CD1c-positive myeloid dendritic cell (primary cell): ENCODE results near the gene SFI1.
"Not testable (repeated sequence)": the region's sequence is repeated elsewhere in the genome, so short reads cannot be mapped to it uniquely, and the experiment has no call there.

ENCODE experiments used
- DNase-seq: peaks from one replicate; pipeline ENCODE4 v3.0.0-alpha.2; 2016; ENCODE audit errors: extremely low spot score

SFI1 gene

DNA sequence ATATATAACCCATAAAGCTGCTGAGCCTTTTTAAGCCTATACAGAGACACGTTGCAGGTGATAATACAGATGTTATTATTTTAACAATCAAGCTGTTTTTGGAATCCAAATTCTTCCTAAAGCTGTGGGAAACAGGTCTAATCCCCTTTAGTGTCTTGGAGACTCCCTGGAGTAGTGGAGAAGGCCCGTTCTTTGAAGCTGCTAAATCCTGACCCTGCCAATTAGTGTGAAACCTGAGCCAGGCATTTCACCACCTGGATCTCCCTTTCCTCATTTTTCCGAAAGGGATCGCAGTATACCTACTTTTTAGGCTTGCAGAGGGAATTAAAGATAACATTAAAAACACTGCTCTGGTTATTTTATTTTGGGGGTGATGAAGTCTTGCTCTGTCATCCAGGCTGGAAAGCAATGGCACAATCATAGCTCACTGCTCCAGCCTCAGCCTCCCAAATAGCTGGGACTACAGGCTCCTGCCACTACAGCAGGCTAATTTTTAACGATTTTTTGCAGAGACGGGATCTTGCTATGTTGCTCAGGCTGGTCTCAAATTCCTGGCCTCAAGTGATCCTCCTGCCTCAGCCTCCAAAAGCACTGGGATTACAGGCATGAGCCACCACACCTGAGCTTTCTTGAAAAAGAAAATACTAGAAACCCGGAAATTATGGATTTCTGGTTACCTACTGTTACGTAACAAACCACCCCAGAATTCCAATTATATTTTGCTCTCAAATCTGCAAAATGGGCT, 4.9 kb upstream of the SFI1 start:
- DNase-seq, result no peak

DNA sequence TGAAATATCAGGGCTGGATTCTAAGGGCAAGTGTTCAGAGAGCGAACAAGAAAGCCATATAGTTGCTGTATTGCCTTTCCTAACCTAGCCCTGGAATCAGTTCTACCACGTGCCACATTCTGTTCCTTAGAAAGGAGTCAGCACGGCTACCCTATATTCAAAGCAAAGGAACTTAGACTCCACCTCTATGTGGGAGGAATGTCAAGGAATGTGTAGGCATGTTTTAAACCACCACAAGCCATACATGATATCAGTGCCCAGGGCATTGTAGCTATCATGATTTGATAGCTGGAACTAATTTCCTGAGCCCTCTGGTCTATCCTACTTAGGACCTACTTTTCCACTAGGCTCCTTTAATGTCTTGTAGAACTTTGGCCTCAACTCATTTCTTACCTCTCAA, 4.2 kb upstream of the SFI1 start:
- DNase-seq, result peak; percentile 74

DNA sequence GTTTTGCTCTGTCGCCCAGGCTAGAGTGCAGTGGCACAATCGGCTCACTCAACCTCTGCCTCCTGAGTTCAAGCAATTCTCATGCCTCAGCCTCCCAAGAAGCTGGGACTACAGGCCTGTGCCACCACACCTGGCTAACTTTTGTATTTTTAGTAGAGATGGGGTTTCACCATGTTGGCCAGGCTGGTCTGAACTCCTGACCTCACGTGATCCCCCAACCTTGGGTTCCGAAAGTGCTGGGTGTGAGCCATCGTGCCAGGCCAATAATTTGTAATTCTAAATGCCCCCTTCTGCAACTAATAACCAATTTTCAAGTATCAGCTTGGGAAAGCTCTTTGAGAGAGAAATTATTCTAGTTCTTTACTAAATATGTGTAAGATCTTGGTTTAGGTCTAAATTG, 3.0 kb upstream of the SFI1 start:
- DNase-seq, result not testable (repeated sequence)

DNA sequence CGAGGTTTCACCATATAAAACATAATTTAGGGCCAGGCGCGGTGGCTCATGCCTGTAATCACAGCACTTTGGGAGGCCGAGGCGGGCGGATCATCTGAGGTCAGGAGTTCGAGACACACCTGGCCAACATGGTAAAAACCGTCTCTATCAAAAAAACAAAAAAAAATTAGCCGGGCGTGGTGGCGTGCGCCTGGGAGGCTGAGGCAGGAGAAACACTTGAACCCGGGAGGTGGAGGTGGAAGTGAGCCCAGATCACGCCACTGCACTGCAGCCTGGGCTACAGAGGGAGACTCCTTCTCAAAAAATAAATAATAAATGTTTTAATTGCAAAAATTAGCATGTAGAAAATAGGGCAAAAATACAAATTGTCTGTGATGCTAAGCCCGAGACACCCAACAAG, 993 bp upstream of the SFI1 start:
- DNase-seq, result no peak

DNA sequence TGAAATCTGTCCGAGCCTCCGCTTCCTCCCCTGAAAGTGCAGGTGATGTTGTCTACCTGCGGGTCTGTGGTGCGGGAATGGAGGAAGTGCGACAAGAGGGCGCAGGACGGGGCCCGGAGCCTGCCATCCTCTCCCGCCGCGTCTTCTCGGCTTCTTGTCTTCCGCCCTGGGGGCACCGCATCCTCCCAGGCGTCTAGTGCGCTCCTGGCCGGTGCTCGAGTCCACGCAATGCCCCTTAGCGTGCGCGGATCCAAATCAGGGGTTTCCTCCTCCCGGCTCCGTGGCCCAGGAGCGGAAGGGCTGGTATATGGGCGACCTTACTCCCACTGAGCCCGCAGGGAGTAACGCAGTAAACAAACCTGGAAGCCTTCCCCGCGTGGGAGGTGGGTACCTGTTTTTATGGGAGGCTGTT, 405 bp downstream of the SFI1 start:
- DNase-seq, result peak; percentile 53

DNA sequence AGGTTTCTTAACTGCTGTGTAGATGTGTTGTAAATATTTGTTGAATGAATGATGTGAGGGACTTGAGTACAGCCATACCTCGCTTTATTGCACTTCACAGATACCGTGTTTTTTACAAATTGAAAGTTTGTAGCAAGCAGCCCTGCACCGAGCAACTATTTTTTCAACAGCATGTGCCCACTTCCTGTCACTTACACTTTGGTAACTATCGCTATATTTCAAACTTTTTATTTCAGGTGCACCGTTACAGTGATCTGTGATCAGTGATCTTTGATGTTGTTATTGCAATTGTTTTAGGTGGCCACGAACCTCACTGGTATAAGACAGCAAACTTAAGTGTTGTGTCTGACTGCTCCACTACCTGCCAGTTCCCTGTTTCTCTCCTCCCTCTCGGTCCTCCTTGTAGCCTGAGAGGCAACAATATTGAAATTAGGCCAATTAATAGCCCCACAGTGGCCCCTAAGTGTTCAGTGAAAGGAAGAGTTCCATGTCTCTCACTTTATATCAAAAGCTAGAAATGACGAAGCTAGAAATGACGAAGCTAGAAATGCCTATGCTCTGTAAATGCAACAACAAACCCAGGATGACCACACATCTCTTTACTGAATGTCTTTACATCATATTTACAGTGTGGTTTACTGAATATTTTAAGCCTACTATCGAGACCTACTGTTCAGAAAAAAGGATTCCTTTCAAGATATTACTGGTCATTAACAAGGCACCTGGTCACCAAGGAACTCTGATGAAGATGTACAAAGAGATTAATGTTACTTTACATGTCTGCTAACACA, 1.0 kb downstream of the SFI1 start:
- no peak for DNase-seq

DNA sequence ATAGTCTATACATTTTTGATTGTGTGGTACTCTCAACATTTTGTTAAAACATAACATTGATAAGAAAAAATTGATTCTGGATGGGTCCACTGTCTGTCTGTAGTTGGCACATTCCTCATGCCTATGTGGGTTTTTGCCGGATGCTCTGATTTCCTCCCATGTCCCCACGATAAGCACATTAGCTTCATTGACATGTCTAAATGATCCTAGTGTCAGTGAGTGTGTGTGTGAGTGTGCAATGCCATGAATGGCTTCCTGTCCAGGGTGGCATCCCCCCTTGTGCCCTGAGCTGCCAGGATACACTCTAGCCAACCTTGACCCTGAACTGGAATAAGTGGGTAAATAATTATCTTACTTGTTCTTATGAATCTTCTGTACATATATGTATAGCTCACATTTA, 5.4 kb downstream of the SFI1 start:
- no peak for DNase-seq

DNA sequence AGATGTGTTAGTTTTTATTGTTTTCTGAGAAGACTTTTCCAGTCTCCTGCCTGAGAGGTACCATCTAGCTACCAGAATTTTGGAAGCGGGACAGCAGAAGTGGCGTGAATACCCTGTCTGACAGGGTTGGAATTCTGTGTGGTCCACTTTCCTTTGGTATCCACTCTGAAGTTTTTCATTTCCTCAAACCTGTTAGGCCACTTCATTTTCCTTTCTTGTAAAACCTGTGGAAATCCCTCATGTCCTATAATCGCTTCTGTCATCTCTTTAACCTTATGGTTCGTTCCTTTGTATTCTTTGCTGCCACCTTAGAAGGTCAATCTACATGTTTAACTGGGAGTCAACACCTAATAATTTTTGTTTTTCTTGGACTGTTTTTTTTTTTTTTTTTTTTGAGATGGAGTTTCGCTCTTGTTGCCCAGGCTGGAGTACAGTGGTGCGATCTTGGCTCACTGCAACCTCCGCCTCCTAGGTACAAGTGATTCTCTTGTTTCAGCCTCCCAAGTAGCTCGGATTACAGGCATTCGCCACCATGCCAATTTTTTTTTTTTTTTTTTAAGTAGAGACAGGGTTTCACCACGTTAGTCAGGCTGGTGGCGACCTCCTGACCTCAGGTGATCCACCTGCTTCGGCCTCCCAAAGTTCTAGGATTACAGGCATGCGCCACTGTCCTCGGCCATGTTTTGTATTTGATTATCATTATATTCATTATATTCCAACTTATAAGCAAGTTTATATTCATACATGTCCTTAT, 7.1 kb downstream of the SFI1 start:
- DNase-seq, result no peak

DNA sequence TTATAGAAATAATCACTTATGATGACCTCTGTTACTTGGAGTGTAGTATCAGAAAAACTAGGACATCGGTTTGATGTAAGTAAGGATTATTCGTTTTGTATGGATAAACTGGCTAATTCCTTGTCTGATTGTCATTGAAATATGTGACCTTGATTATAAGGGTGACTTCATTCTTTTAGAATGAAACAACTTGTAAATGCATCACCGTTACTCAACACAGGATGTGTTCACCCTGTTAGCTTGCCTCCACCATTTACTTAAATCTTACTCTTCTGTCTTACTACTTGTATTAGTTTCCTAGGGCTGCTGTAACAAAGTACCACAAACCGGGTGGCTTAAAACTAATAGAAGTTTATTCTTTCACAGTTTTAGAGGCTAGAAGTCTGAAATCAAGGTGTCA, 7.9 kb downstream of the SFI1 start:
- no peak for DNase-seq

DNA sequence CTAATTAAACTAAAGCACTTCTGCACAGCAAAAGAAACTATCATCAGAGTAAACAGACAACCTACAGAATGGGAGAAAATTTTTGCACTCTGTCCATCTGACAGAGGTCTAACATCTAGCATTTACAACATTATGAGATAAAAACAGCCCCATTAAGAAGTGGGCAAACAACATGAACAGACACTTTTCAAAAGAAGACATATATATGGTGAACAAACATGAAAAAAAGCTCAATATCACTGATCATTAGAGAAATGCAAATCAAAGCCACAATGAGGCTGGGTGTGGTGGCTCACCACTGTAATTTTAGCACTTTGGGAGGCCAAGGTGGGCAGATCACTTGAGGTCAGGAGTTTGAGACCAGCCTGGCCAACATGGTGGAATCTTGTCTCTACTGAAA, 11.2 kb downstream of the SFI1 start:
- not testable (repeated sequence) for DNase-seq

DNA sequence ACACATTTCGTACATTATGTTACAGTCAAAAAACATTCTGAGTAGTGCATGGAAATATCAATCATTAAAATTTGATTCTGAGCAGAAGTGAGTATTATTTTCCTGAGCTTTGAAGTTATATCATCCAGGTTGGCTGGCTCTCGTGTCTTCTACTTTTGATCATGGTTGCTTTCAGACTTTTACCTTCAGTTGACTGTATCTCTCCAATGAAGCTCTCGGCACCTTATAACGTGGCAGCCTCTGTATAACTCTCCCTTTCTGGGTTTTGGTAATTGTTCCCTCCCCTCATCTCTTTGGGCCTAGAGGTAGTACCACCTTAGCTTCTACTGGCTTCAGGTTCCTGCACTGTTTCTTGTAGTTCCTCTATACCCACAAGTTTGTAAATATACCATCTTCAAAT, 12.2 kb downstream of the SFI1 start:
- DNase-seq, result no peak

DNA sequence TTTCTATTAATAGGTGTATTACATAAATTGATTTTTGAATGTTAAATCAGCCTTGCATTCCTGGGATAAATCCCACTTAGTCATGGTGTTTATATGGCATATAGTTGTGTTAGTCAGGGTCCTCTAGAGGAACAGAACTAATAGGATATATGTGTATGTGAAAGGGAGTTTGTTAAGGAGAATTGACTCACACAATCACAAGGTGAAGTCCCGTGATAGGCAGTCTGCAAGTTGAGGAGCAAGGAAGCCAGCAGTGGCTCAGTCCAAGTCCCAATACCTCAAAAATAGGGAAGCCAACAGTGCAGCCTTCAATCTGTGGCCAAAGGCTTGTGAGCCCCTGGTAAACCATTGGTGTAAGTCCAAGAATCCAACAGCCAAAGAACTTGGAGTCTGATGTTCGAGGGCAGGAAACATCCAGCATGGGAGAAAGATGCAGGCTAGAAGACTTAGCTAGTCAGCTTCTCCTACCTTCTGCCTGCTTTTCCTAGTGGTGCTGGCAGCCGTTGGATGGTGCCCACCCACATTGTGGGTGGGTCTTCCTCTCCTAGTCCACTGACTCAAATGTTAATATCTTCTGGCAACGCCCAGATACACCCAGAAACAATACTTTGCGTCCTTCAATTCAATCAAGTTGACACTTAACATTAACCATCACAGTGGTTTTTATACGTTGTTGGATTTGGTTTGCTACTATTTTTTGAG, 12.9 kb downstream of the SFI1 start:
- DNase-seq, result no peak

DNA sequence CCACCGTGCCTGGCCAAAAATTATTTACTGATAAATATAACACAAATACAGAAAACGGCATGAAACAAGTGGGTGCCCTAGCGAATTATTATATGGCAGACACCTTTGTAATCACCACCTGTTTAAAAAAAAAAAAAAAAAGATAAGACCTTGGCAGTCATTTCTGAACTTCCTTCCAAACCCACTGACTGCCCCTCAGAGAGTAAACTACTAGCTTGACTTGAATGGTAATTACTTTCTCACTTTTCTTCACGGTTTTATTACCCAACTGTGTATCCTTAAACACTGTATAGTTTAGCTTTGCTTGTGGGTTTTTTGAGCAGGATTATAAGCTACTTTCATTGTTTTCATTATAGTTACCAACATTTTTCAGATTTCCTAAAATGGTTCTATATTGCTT, 23.7 kb downstream of the SFI1 start:
- no peak for DNase-seq

DNA sequence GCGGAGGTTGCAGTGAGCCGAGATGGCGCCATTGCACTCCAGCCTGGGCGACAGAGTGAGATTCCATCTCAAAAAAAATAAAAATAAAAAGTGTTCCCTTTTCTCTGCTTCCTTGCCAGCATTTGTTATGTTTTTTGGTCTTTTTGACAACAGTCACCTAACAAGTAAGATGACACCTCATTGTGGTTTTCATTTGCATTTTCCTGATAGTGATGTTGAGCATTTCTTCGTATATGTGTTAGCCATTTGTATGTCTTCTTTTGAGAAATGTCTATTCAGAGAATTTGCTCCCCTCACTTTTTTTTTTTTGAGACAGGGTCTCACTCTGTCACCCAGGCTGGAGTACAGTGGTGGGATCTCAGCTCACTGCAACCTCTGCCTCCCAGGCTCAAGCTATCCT, 27.8 kb downstream of the SFI1 start:
- not testable (repeated sequence) for DNase-seq

DNA sequence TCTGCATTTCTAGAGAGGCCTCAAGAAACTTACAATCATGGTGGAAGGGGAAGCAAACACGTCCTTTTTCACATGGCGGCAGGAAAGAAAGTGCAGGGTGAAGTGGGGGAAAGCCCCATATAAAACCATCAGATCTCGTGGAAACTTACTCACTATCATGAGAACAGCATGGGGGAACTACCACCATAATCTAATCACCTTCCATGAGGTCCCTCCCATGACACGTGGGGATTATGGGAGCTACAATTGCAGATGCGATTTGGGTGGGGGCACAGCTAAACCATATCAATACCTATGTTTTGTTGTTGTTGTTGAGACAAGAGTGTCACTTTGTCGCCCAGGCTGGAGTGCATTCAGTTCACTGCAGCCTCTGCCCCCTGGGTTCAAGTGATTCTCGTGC, 29.9 kb downstream of the SFI1 start:
- DNase-seq, result peak; percentile 34

DNA sequence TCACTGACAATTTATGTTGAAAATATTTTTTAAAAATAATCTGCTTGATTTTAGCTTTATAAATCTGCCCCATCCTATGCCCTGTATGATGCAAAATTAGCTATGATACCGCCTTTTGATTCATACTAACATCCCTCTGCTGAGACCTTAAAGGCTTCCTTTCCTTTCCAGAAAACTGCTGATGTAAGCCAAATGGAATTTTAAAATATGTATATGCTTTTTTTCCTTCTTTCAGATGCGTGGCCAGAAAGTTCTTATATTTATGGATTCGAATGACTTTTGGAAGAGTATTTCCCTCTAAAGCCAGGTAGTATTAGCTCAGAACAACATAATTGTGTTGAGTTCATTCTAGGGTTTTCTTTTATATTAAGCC, 34.5 kb downstream of the SFI1 start:
- no peak for DNase-seq

DNA sequence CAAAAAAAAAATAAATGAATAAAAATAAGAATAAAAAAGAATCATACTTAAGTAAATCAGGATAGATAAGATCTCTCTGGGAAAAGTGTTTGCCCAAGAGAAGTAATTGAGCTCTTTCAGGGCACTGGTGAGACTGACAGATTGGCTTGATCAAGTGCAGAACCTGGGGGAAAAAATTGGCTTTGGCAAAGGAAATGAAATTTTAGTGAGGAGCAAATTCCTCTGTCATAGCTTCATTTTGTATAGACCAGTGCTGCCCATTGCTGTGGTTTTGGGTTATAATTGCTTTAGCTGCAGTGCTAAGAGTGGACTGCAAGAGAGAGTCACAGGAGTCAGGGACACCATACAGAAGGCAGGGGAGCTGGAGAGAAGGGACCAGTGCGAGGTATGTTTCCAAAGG, 35.7 kb downstream of the SFI1 start:
- DNase-seq, result no peak

DNA sequence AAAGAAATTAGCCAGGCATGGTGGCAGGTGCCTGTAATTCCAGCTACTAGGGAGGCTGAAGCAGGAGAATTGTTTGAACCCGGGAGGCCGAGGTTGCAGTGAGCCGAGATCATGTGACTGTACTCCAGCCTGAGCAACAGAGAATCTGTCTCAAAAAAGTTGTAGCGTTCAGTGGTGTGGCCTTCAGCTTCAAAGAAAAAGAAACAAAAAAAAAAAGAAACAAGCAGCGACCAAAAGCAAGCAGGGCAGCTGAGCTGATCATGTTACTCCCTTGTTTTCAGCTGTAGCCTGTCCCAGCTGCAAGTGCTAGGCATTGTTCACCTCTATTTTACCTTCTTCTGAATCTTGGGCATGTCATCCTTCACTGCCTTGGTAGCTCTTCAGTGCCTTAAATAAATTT, 37.0 kb downstream of the SFI1 start:
- no peak for DNase-seq

DNA sequence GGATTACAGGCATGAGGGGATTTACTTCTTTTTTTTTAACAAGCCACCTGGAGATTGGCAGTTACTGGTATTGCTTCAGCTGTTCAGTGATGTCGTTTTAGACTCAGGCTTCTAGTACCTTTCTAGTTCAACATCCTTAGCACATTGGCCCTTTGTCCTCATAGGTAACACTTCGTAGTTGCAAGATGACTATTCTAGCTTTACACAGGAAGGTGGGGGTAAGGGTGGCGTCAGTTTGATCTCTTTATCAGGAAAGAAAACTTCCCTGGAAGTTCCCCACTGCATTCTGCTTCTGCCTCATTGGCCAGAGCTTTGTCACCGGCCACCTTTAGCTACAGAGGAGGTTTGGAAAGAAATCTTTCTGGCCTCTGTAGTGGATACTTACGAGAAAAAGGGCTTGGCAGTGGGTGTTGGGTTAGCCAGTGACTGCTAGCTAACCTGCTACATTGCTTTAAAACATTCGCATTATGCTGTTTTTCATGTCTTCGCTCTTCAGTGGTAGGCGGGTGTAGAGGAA, 40.7 kb downstream of the SFI1 start:
- DNase-seq, result no peak

DNA sequence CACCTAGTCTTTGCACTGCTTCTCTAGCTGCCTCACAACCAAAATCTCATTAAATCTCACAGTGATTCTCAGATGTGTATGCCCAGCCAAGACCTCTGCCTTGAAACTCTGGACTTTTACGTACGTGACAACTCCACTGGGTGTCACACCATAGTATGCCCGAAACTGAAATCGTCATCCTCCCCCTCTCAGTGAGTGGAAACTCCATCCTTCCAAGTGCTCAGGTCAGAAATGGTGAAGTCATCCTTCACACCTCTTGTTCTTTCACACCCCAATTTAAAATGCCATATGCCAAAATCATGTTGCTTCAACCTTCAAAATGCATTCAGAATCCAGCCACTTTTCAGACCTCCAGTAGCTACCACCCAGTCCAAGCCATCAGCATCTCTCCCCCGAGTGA, 42.5 kb downstream of the SFI1 start:
- no peak for DNase-seq

DNA sequence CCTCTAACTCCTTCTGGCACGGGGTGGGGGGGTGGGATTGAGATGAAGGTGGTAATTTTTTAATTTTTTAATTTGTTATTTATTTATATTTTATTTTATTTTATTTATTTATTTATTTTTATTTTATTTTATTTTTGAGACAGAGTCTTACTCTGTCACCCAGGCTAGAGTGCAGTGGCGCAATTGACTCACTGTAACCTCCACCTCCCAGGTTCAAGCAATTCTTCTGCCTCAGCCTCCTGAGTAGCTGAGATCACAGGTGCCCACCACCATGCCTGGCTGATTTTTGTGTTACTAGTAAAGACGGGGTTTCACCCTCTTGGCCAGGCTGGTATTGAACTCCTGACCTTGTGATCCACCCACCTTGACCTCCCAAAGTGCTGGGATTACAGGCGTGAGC, 43.8 kb downstream of the SFI1 start:
- not testable (repeated sequence) for DNase-seq

DNA sequence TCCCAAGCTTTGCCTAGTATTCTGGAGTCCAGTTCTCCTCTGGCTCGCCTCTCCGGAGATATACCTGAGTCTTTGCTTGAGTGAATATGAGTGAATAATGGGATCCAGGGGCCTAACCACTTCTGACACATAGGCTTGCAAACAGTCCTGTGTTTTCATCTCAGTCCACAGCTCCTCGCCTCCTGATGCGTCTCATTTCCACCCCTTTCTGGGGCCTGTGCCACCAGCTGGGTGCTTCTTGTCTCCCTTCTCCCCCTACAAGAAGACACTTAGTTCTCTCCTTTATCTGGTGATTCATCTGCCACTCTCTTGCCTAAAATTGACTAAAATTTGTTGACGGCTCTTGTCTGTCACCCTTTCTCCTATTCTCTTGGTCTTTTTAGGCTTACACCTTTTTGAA, 44.6 kb downstream of the SFI1 start:
- no peak for DNase-seq
